OCI-LY3 (cell line): ENCODE results near the gene LRRC4B.

Experiments used
- EZH2phosphoT487 ChIP-seq: fragments of 200-600 bp; shearing (Covaris generic); IDR thresholded peaks from 2 replicates; pipeline ENCODE4 v1.6.1; 2018; ENCODE audit warnings: antibody characterized with exemption, mixed run types, low read depth
- TF ChIP-seq, protein P1 (sequence below): fragments of 200-600, 300-600 bp; sonication (generic); IDR thresholded peaks from 2 replicates; pipeline ENCODE4 v1.5.1; 2014; ENCODE audit warnings: antibody characterized with exemption, low read length, low read depth

- TF ChIP-seq, protein P1, sequence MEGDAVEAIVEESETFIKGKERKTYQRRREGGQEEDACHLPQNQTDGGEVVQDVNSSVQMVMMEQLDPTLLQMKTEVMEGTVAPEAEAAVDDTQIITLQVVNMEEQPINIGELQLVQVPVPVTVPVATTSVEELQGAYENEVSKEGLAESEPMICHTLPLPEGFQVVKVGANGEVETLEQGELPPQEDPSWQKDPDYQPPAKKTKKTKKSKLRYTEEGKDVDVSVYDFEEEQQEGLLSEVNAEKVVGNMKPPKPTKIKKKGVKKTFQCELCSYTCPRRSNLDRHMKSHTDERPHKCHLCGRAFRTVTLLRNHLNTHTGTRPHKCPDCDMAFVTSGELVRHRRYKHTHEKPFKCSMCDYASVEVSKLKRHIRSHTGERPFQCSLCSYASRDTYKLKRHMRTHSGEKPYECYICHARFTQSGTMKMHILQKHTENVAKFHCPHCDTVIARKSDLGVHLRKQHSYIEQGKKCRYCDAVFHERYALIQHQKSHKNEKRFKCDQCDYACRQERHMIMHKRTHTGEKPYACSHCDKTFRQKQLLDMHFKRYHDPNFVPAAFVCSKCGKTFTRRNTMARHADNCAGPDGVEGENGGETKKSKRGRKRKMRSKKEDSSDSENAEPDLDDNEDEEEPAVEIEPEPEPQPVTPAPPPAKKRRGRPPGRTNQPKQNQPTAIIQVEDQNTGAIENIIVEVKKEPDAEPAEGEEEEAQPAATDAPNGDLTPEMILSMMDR, result no peak
- TF ChIP-seq EZH2phosphoT487, result no peak
Observed at GRCh38 chr19:50580240-50580639, 12.0 kb upstream of the LRRC4B start.
